Measurements from ENCODE around the gene CBS.

DNA sequence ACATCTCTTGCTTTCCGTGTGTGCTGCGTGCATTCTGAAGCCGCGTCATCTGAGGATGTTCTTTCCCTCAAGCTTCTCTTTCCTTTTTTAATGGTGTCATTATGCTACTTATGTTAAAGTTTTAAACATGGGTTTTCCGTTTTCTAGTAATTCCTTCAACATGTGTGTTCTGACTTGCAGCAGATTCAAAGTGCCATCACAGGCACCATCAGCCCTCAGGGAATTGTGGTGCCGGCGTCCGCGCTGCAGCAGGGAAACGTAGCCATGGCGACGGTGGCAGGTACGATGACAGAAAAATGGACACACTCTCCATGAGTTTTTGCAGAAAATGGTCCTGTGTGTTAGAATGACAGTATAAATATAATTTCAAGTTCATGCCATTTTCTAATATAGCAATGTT is 58.9 kb downstream of the CBS start:
- TF ChIP-seq, protein P1, sequence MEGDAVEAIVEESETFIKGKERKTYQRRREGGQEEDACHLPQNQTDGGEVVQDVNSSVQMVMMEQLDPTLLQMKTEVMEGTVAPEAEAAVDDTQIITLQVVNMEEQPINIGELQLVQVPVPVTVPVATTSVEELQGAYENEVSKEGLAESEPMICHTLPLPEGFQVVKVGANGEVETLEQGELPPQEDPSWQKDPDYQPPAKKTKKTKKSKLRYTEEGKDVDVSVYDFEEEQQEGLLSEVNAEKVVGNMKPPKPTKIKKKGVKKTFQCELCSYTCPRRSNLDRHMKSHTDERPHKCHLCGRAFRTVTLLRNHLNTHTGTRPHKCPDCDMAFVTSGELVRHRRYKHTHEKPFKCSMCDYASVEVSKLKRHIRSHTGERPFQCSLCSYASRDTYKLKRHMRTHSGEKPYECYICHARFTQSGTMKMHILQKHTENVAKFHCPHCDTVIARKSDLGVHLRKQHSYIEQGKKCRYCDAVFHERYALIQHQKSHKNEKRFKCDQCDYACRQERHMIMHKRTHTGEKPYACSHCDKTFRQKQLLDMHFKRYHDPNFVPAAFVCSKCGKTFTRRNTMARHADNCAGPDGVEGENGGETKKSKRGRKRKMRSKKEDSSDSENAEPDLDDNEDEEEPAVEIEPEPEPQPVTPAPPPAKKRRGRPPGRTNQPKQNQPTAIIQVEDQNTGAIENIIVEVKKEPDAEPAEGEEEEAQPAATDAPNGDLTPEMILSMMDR (conservative IDR thresholded peaks at IDR 0.05; ENCODE audit: low read depth, low read length) = no peak
- no peak for TF ChIP-seq EZH2 (IDR thresholded peaks at IDR 0.05; ENCODE audit: borderline replicate concordance, low read depth, low read length, poor library complexity, severe bottlenecking)

Measured in A673 (cell line).